HG02678 (cell line): ENCODE data around the gene TMEM39A.

ENCODE experiments used
- ATAC-seq: cut with Tn5 transposase; IDR thresholded peaks from one replicate; pipeline ENCODE4 v1.9.1; 2021; ENCODE audit warnings: mild to moderate bottlenecking, moderate library complexity; ENCODE audit not compliant: unreplicated experiment

TMEM39A gene

GRCh38 chr3:119457246-119457645 lies 6.2 kb downstream of the TMEM39A start:
- ATAC-seq: no peak

GRCh38 chr3:119456469-119456868 lies 6.9 kb downstream of the TMEM39A start:
- no peak for ATAC-seq

- no peak for ATAC-seq
These were observed 9.6 kb downstream of the TMEM39A start for GRCh38 chr3:119453822-119454221.

GRCh38 chr3:119444590-119444989 lies 18.8 kb downstream of the TMEM39A start:
- ATAC-seq: no peak

GRCh38 chr3:119443179-119443578 lies 20.2 kb downstream of the TMEM39A start:
- ATAC-seq: no peak

- no peak for ATAC-seq
These were observed 25.6 kb downstream of the TMEM39A start for GRCh38 chr3:119437691-119438258.

GRCh38 chr3:119436977-119437376 lies 26.4 kb downstream of the TMEM39A start:
- ATAC-seq: no peak

GRCh38 chr3:119434703-119435102 lies 28.7 kb downstream of the TMEM39A start:
- no peak for ATAC-seq

GRCh38 chr3:119433613-119434325 lies 29.6 kb downstream of the TMEM39A start:
- ATAC-seq: no peak

- no peak for ATAC-seq
These were observed 34.9 kb downstream of the TMEM39A start for GRCh38 chr3:119428538-119428937.

- no peak for ATAC-seq
These were observed 35.7 kb downstream of the TMEM39A start for GRCh38 chr3:119427669-119428068.

- ATAC-seq: no peak
These were observed 43.2 kb downstream of the TMEM39A start for GRCh38 chr3:119420196-119420595.

- ATAC-seq: no peak
These were observed 44.8 kb downstream of the TMEM39A start for GRCh38 chr3:119418641-119419040.

- ATAC-seq: no peak
These were observed 45.5 kb downstream of the TMEM39A start for GRCh38 chr3:119417771-119418512.

- no peak for ATAC-seq
These were observed 46.5 kb downstream of the TMEM39A start for GRCh38 chr3:119416873-119417272.

- no peak for ATAC-seq
These were observed 49.7 kb downstream of the TMEM39A start for GRCh38 chr3:119413603-119414280.

- no peak for ATAC-seq
These were observed 53.6 kb downstream of the TMEM39A start for GRCh38 chr3:119409844-119410243.

- ATAC-seq: peak; percentile 74
These were observed 55.0 kb downstream of the TMEM39A start for GRCh38 chr3:119408243-119408950.

GRCh38 chr3:119405315-119405714 lies 58.1 kb downstream of the TMEM39A start:
- no peak for ATAC-seq

GRCh38 chr3:119403201-119403600 lies 60.2 kb downstream of the TMEM39A start:
- no peak for ATAC-seq

GRCh38 chr3:119402791-119403190 lies 60.6 kb downstream of the TMEM39A start:
- ATAC-seq: no peak
